Skeletal muscle satellite cell (primary cell): ENCODE results near the gene GTPBP6.

Source experiments
- H3K27me3 ChIP-seq: 2 replicates; pipeline ENCODE4 v1.7.0; 2013; ENCODE audit warnings: low read length; ENCODE audit not compliant: control insufficient read depth, insufficient read depth
- H3K36me3 ChIP-seq: 2 replicates; pipeline ENCODE4 v1.7.0; 2013; ENCODE audit warnings: mild to moderate bottlenecking, control low read depth, low read length; ENCODE audit not compliant: insufficient read depth
- H3K4me1 ChIP-seq: 2 replicates; pipeline ENCODE4 v1.7.0; 2013; ENCODE audit warnings: low read length; ENCODE audit not compliant: control insufficient read depth, insufficient read depth
- H3K4me2 ChIP-seq: 2 replicates; pipeline ENCODE4 v1.7.0; 2013; ENCODE audit warnings: mild to moderate bottlenecking, low read length
- H3K4me3 ChIP-seq: 2 replicates; pipeline ENCODE4 v1.7.0; 2013; ENCODE audit warnings: low read length
- H3K9ac ChIP-seq: 2 replicates; pipeline ENCODE4 v1.7.0; 2013; ENCODE audit warnings: mild to moderate bottlenecking, low read depth, low read length, moderate library complexity
- H3K9me3 ChIP-seq: replicated peaks from 2 replicates; pipeline ENCODE4 v1.7.0; 2013; ENCODE audit warnings: mild to moderate bottlenecking, control low read depth, low read length

Gene GTPBP6

GRCh38 chrX:318068-318738 is 393 bp downstream of the GTPBP6 start:
- peak overlapping the region; percentile 95 for H3K9ac ChIP-seq

GRCh38 chrX:317424-318067 is 1.1 kb downstream of the GTPBP6 start:
- Histone ChIP-seq H3K36me3 (peaks cover 29% of the 10 kb centered on the region), H3K9me3 (no peaks in the 10 kb centered on the region), H3K4me3 (peak overlapping the region; percentile 71), H3K9ac (peak overlapping the region; percentile 17), H3K4me2 (peak overlapping the region; percentile 74), H3K4me1 (no peaks in the 10 kb centered on the region), H3K27me3 (no peaks in the 10 kb centered on the region)

More at GRCh38 chrX:318068-318738, 393 bp downstream of the GTPBP6 start:
- no peaks in the 10 kb centered on the region for H3K9me3 ChIP-seq
- peak overlapping the region; percentile 95 for H3K4me3 ChIP-seq
- peak overlapping the region; percentile 82 for H3K4me2 ChIP-seq
- H3K36me3 ChIP-seq = peaks cover 23% of the 10 kb centered on the region
- H3K27me3 ChIP-seq = no peaks in the 10 kb centered on the region
- H3K4me1 ChIP-seq = no peaks in the 10 kb centered on the region

GRCh38 chrX:316351-317325 is 2.0 kb downstream of the GTPBP6 start:
- Histone ChIP-seq H3K36me3 (peaks cover 38% of the 10 kb centered on the region), H3K4me3 (no peak overlapping the region), H3K4me1 (no peaks in the 10 kb centered on the region), H3K9ac (no peak overlapping the region), H3K4me2 (peak overlapping the region; percentile 37), H3K27me3 (no peaks in the 10 kb centered on the region), H3K9me3 (no peaks in the 10 kb centered on the region)

- H3K36me3 ChIP-seq = peaks cover 52% of the 10 kb centered on the region
Observed at GRCh38 chrX:314781-315595, 3.6 kb downstream of the GTPBP6 start.

GRCh38 chrX:314049-314448 is 4.5 kb downstream of the GTPBP6 start:
- H3K27me3 ChIP-seq = no peaks in the 10 kb centered on the region
- H3K36me3 ChIP-seq = peaks cover 56% of the 10 kb centered on the region
- no peak overlapping the region for H3K9ac ChIP-seq
- no peak overlapping the region for H3K4me3 ChIP-seq
- H3K4me1 ChIP-seq = no peaks in the 10 kb centered on the region
- H3K9me3 ChIP-seq = no peaks in the 10 kb centered on the region
- H3K4me2 ChIP-seq = no peak overlapping the region

More at GRCh38 chrX:314781-315595, 3.6 kb downstream of the GTPBP6 start:
- no peaks in the 10 kb centered on the region for H3K9me3 ChIP-seq
- H3K27me3 ChIP-seq = no peaks in the 10 kb centered on the region
- no peak overlapping the region for H3K9ac ChIP-seq
- H3K4me3 ChIP-seq = no peak overlapping the region
- H3K4me1 ChIP-seq = no peaks in the 10 kb centered on the region
- no peak overlapping the region for H3K4me2 ChIP-seq

- H3K9me3 ChIP-seq = no peaks in the 10 kb centered on the region
- H3K4me2 ChIP-seq = no peak overlapping the region
- no peak overlapping the region for H3K9ac ChIP-seq
- no peaks in the 10 kb centered on the region for H3K27me3 ChIP-seq
- no peaks in the 10 kb centered on the region for H3K4me1 ChIP-seq
- peaks cover 59% of the 10 kb centered on the region for H3K36me3 ChIP-seq
- H3K4me3 ChIP-seq = no peak overlapping the region
Observed at GRCh38 chrX:313546-313945, 5.0 kb downstream of the GTPBP6 start.

GRCh38 chrX:312621-313331 is 5.8 kb downstream of the GTPBP6 start:
- Histone ChIP-seq H3K4me2 (no peak overlapping the region), H3K9me3 (no peaks in the 10 kb centered on the region), H3K27me3 (no peaks in the 10 kb centered on the region), H3K36me3 (peaks cover 62% of the 10 kb centered on the region), H3K9ac (no peak overlapping the region), H3K4me3 (no peak overlapping the region), H3K4me1 (no peaks in the 10 kb centered on the region)

- no peaks in the 10 kb centered on the region for H3K27me3 ChIP-seq
- H3K4me1 ChIP-seq = no peaks in the 10 kb centered on the region
- no peak overlapping the region for H3K9ac ChIP-seq
- no peak overlapping the region for H3K4me2 ChIP-seq
- H3K9me3 ChIP-seq = no peaks in the 10 kb centered on the region
- peaks cover 62% of the 10 kb centered on the region for H3K36me3 ChIP-seq
- no peak overlapping the region for H3K4me3 ChIP-seq
Observed at GRCh38 chrX:311156-312129, 7.2 kb downstream of the GTPBP6 start.

- no peaks in the 10 kb centered on the region for H3K9me3 ChIP-seq
- H3K27me3 ChIP-seq = no peaks in the 10 kb centered on the region
- no peak overlapping the region for H3K4me3 ChIP-seq
- H3K4me2 ChIP-seq = no peak overlapping the region
- H3K9ac ChIP-seq = no peak overlapping the region
- H3K4me1 ChIP-seq = no peaks in the 10 kb centered on the region
- peaks cover 65% of the 10 kb centered on the region for H3K36me3 ChIP-seq
Observed at GRCh38 chrX:310621-311155, 7.9 kb downstream of the GTPBP6 start.
